ENCODE results near the gene GID8.

DNA sequence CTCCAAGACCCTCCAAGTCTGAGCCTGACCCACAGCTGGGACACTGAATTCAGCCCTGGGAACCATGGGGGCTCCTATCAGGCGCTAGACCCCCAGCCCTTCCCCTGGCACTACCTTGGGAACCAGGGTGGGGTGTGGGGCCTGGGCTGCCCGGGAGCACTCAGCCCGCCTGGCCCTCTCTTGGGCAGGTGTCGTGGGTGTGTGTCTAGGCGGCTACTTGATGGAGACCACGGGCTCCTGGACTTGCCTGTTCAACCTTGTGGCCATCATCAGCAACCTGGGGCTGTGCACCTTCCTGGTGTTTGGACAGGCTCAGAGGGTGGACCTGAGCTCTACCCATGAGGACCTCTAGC is 29.2 kb downstream of the GID8 start:
- TF ChIP-seq TAF1 (conservative IDR thresholded peaks at IDR 0.05) (no peak), JUND (IDR thresholded peaks at IDR 0.05) (no peak), RAD21 (IDR thresholded peaks at IDR 0.05) (no peak), EGR1 (IDR thresholded peaks at IDR 0.05; ENCODE audit: low read depth in 2 of 2) (no peak), FOXA1 (IDR thresholded peaks at IDR 0.05) (no peak)
- TF ChIP-seq, protein P1, sequence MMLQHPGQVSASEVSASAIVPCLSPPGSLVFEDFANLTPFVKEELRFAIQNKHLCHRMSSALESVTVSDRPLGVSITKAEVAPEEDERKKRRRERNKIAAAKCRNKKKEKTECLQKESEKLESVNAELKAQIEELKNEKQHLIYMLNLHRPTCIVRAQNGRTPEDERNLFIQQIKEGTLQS (IDR thresholded peaks at IDR 0.05): no peak
- TF ChIP-seq, protein P2, sequence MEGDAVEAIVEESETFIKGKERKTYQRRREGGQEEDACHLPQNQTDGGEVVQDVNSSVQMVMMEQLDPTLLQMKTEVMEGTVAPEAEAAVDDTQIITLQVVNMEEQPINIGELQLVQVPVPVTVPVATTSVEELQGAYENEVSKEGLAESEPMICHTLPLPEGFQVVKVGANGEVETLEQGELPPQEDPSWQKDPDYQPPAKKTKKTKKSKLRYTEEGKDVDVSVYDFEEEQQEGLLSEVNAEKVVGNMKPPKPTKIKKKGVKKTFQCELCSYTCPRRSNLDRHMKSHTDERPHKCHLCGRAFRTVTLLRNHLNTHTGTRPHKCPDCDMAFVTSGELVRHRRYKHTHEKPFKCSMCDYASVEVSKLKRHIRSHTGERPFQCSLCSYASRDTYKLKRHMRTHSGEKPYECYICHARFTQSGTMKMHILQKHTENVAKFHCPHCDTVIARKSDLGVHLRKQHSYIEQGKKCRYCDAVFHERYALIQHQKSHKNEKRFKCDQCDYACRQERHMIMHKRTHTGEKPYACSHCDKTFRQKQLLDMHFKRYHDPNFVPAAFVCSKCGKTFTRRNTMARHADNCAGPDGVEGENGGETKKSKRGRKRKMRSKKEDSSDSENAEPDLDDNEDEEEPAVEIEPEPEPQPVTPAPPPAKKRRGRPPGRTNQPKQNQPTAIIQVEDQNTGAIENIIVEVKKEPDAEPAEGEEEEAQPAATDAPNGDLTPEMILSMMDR (IDR thresholded peaks at IDR 0.05; ENCODE audit: low read depth, low read length, missing input control): no peak
- TF ChIP-seq, protein P3, sequence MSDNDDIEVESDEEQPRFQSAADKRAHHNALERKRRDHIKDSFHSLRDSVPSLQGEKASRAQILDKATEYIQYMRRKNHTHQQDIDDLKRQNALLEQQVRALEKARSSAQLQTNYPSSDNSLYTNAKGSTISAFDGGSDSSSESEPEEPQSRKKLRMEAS (IDR thresholded peaks at IDR 0.05): no peak
- TF ChIP-seq, protein P4, sequence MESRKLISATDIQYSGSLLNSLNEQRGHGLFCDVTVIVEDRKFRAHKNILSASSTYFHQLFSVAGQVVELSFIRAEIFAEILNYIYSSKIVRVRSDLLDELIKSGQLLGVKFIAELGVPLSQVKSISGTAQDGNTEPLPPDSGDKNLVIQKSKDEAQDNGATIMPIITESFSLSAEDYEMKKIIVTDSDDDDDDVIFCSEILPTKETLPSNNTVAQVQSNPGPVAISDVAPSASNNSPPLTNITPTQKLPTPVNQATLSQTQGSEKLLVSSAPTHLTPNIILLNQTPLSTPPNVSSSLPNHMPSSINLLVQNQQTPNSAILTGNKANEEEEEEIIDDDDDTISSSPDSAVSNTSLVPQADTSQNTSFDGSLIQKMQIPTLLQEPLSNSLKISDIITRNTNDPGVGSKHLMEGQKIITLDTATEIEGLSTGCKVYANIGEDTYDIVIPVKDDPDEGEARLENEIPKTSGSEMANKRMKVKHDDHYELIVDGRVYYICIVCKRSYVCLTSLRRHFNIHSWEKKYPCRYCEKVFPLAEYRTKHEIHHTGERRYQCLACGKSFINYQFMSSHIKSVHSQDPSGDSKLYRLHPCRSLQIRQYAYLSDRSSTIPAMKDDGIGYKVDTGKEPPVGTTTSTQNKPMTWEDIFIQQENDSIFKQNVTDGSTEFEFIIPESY (IDR thresholded peaks at IDR 0.05): no peak
- TF ChIP-seq, protein P5, sequence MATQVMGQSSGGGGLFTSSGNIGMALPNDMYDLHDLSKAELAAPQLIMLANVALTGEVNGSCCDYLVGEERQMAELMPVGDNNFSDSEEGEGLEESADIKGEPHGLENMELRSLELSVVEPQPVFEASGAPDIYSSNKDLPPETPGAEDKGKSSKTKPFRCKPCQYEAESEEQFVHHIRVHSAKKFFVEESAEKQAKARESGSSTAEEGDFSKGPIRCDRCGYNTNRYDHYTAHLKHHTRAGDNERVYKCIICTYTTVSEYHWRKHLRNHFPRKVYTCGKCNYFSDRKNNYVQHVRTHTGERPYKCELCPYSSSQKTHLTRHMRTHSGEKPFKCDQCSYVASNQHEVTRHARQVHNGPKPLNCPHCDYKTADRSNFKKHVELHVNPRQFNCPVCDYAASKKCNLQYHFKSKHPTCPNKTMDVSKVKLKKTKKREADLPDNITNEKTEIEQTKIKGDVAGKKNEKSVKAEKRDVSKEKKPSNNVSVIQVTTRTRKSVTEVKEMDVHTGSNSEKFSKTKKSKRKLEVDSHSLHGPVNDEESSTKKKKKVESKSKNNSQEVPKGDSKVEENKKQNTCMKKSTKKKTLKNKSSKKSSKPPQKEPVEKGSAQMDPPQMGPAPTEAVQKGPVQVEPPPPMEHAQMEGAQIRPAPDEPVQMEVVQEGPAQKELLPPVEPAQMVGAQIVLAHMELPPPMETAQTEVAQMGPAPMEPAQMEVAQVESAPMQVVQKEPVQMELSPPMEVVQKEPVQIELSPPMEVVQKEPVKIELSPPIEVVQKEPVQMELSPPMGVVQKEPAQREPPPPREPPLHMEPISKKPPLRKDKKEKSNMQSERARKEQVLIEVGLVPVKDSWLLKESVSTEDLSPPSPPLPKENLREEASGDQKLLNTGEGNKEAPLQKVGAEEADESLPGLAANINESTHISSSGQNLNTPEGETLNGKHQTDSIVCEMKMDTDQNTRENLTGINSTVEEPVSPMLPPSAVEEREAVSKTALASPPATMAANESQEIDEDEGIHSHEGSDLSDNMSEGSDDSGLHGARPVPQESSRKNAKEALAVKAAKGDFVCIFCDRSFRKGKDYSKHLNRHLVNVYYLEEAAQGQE (IDR thresholded peaks at IDR 0.05): no peak

All from liver (tissue), 3 donors.